Measurements from ENCODE around the gene TLCD3B. TPM values are rescaled to one million over a fixed set of nuclear protein-coding genes. Genes with fewer than 3 reads are reported as not detected.

Gene TLCD3B
- total and polyA plus RNA-seq, 9 donors = 0.15 TPM; not detected in 8

DNA sequence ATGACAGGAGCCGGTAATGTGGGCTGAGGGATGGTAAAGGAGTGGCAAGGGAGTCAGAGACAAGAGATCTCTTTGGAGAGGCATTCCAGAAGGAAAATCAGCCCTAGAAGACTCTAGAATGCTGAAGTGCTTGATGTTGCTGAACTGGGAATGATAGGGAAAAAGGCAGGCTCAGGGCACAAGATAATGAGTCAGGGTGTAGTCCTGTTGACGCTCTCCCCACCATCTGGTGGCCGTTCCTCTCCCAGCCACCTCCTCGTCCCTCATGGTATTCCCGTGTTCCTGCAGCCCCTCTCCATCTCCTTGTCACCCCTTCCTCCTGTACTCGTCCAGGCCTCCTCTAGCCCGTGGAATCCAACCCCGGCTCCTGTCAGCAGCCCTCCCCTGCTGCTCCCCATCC, 23.4 kb upstream of the TLCD3B start:
- Histone ChIP-seq H3K4me1 (ENCODE audit: insufficient read depth) (peaks cover 3% of the 10 kb centered on the region), H3K36me3 (no peaks in the 10 kb centered on the region), H3K27me3 (no peaks in the 10 kb centered on the region), H3K27ac (no peak overlapping the region), H3K4me3 (no peak overlapping the region), H3K9me3 (no peaks in the 10 kb centered on the region)
- WGBS, 3 donors = 77 to 79% (median 79%) methylated on average over 8 of the region's 8 CpGs
- DNase-seq = no peak
- TF ChIP-seq CTCF (IDR thresholded peaks at IDR 0.05) = no peak
- no peak for TF ChIP-seq EP300 (IDR thresholded peaks at IDR 0.05)
- TF ChIP-seq POLR2A (IDR thresholded peaks at IDR 0.05) = no peak
- intact Hi-C loops (cut with DNase I) = loop anchor here in 1 of 4 donors (10.0 kb wide), 1 partner anchor 480 kb away; the partner anchor contains the start of gene ZNF747

- 3 to 5% (median 4%) methylated on average over 19 of the region's 19 CpGs for WGBS, 3 donors
- intact Hi-C loops (cut with DNase I) = loop anchor here in 1 of 4 donors (10.0 kb wide), 1 partner anchor 481 kb away; the partner anchor contains the start of gene ZNF747
- Histone ChIP-seq H3K9me3 (no peaks in the 10 kb centered on the region), H3K4me3 (peak overlapping the region; percentile 57), H3K27ac (no peak overlapping the region), H3K27me3 (no peaks in the 10 kb centered on the region), H3K36me3 (no peaks in the 10 kb centered on the region), H3K4me1 (ENCODE audit: insufficient read depth) (peaks cover 3% of the 10 kb centered on the region)
- TF ChIP-seq POLR2A (IDR thresholded peaks at IDR 0.05) = no peak
- no peak for TF ChIP-seq CTCF (IDR thresholded peaks at IDR 0.05)
- TF ChIP-seq EP300 (IDR thresholded peaks at IDR 0.05) = no peak
- no peak for DNase-seq
Measured at GRCh38 chr16:30053376-30054015, 22.4 kb upstream of the TLCD3B start.

- peak; percentile 93 to 96 (median 95) for DNase-seq
- 3 to 6% (median 3%) methylated on average over 35 to 58 of the region's 58 CpGs for WGBS, 3 donors
- Histone ChIP-seq H3K4me3 (peak overlapping the region; percentile 57), H3K4me1 (ENCODE audit: insufficient read depth) (peaks cover 3% of the 10 kb centered on the region), H3K9me3 (no peaks in the 10 kb centered on the region), H3K36me3 (no peaks in the 10 kb centered on the region), H3K27ac (no peak overlapping the region), H3K27me3 (no peaks in the 10 kb centered on the region)
- intact Hi-C loops (cut with DNase I) = loop anchor here in 1 of 4 donors (10.0 kb wide), 1 partner anchor 482 kb away; the partner anchor contains the start of gene ZNF747
- TF ChIP-seq CTCF (IDR thresholded peaks at IDR 0.05) (no peak), EP300 (IDR thresholded peaks at IDR 0.05) (no peak), POLR2A (IDR thresholded peaks at IDR 0.05) (no peak)
Measured at GRCh38 chr16:30052671-30053372, 21.8 kb upstream of the TLCD3B start.

DNA sequence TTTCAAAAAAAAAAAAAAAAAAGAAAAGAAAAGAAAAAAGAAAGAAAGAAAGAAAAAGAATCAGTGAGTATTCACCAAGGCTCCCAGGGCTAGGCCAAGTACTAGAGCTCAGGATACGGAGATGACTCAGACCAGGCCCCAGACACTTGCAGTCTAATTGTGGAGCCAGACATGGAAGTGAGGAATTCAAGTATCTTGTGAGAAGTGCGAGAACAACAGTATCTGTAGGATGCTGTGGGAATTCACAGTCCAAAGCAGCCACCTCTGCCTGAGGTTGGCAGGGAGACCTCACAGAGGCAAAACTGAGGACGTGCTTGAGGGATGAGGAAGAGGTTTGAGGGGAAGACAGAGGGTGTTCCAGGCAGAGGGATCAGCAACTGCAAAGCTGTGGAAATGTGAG, 20.4 kb upstream of the TLCD3B start:
- TF ChIP-seq CTCF (IDR thresholded peaks at IDR 0.05) (no peak), POLR2A (IDR thresholded peaks at IDR 0.05) (no peak), EP300 (IDR thresholded peaks at IDR 0.05) (no peak)
- 73 to 84% (median 74%) methylated on average over 3 of the region's 3 CpGs for WGBS, 3 donors
- Histone ChIP-seq H3K4me3 (no peak overlapping the region), H3K4me1 (ENCODE audit: insufficient read depth) (peaks cover 3% of the 10 kb centered on the region), H3K27me3 (no peaks in the 10 kb centered on the region), H3K9me3 (no peaks in the 10 kb centered on the region), H3K27ac (no peak overlapping the region), H3K36me3 (no peaks in the 10 kb centered on the region)
- DNase-seq = no peak
- intact Hi-C loops (cut with DNase I) = loop anchor here in 1 of 4 donors (10.0 kb wide), 1 partner anchor 483 kb away; the partner anchor contains the start of gene ZNF747
